ENCODE data around the gene PSMD1.

The PSMD1 gene

GRCh38 chr2:231184319-231184718 is 127.7 kb downstream of the PSMD1 start:
- no peak overlapping the region for H4K5ac ChIP-seq (ENCODE audit: low read length)
- no peaks in the 10 kb centered on the region for H3K27me3 ChIP-seq (ENCODE audit: insufficient read depth, low read length, poor library complexity)
- H3K36me3 ChIP-seq (ENCODE audit: control insufficient read depth, insufficient read depth, low read length): no peaks in the 10 kb centered on the region
- no peak overlapping the region for H2AK5ac ChIP-seq (ENCODE audit: low read length)
- H3K79me2 ChIP-seq (ENCODE audit: control insufficient read depth, insufficient read depth, low read length): no peaks in the 10 kb centered on the region
- no peaks in the 10 kb centered on the region for H3K79me1 ChIP-seq (ENCODE audit: low read length)
- H3K4ac ChIP-seq (ENCODE audit: low read depth, low read length): no peak overlapping the region
- H3K9ac ChIP-seq (ENCODE audit: low read length): no peak overlapping the region
- H3K56ac ChIP-seq (ENCODE audit: low read length): no peak overlapping the region
- H3K4me1 ChIP-seq (ENCODE audit: control insufficient read depth, low read depth, low read length): no peaks in the 10 kb centered on the region
- H3K23ac ChIP-seq (ENCODE audit: low read length): no peak overlapping the region
- no peak for DNase-seq
- H3K27ac ChIP-seq (ENCODE audit: low read depth, low read length): no peak overlapping the region
- H2BK120ac ChIP-seq (ENCODE audit: low read depth, low read length): no peak overlapping the region
- no peak overlapping the region for H4K8ac ChIP-seq (ENCODE audit: low read depth, low read length)
- H2BK5ac ChIP-seq (ENCODE audit: low read length): no peak overlapping the region
- no peak overlapping the region for H3K4me3 ChIP-seq (ENCODE audit: low read length)
- no peak overlapping the region for H2BK15ac ChIP-seq (replicated peaks; ENCODE audit: low read depth)
- WGBS (ENCODE audit: extremely low coverage, insufficient coverage, low lambda C conversion rate): no CpG with 5 or more reads among the region's 4 CpGs
- no peak overlapping the region for H3K18ac ChIP-seq (ENCODE audit: low read length)
- H3K4me2 ChIP-seq (ENCODE audit: low read length): no peak overlapping the region

- WGBS (ENCODE audit: extremely low coverage, insufficient coverage, low lambda C conversion rate): no CpG with 5 or more reads among the region's 11 CpGs
- Histone ChIP-seq H4K5ac (ENCODE audit: low read length) (no peak overlapping the region), H4K8ac (ENCODE audit: low read depth, low read length) (no peak overlapping the region), H3K79me2 (ENCODE audit: control insufficient read depth, insufficient read depth, low read length) (no peaks in the 10 kb centered on the region), H3K79me1 (ENCODE audit: low read length) (no peaks in the 10 kb centered on the region), H2BK120ac (ENCODE audit: low read depth, low read length) (no peak overlapping the region), H3K36me3 (ENCODE audit: control insufficient read depth, insufficient read depth, low read length) (no peaks in the 10 kb centered on the region), H3K4me3 (ENCODE audit: low read length) (no peak overlapping the region), H3K27me3 (ENCODE audit: insufficient read depth, low read length, poor library complexity) (no peaks in the 10 kb centered on the region), H3K56ac (ENCODE audit: low read length) (no peak overlapping the region), H3K23ac (ENCODE audit: low read length) (no peak overlapping the region), H2AK5ac (ENCODE audit: low read length) (no peak overlapping the region), H3K18ac (ENCODE audit: low read length) (no peak overlapping the region), H3K4me1 (ENCODE audit: control insufficient read depth, low read depth, low read length) (no peaks in the 10 kb centered on the region), H3K4me2 (ENCODE audit: low read length) (no peak overlapping the region), H3K4ac (ENCODE audit: low read depth, low read length) (no peak overlapping the region), H2BK5ac (ENCODE audit: low read length) (no peak overlapping the region), H3K9ac (ENCODE audit: low read length) (no peak overlapping the region), H3K27ac (ENCODE audit: low read depth, low read length) (no peak overlapping the region), H2BK15ac (replicated peaks; ENCODE audit: low read depth) (no peak overlapping the region)
- DNase-seq: no peak
Observed at GRCh38 chr2:231185050-231185725, 128.5 kb downstream of the PSMD1 start.

DNA sequence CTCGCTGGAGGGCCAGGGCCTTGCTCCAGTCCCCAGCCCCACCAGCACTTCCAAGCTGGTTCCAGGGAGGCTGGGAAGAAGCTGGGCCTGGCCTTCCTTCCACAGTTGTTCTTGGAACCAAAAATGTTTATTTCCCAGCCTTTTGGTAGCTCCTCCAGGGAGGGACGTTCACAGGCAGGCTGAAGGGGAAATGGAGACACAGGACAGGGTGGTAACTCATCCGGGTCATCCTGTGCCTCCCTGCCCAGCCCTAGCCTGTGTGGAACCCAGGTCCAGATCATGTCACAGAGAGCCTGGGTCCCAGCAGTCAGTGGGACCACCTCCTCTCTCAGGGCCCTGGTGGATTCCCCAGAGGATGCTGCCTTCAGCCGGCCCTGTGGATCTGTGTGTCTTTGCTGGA is 129.2 kb downstream of the PSMD1 start:
- no peak overlapping the region for H3K56ac ChIP-seq (ENCODE audit: low read length)
- no peak overlapping the region for H3K4me2 ChIP-seq (ENCODE audit: low read length)
- no peak overlapping the region for H3K9ac ChIP-seq (ENCODE audit: low read length)
- H3K4me3 ChIP-seq (ENCODE audit: low read length): no peak overlapping the region
- no CpG with 5 or more reads among the region's 4 CpGs for WGBS (ENCODE audit: extremely low coverage, insufficient coverage, low lambda C conversion rate)
- H2BK120ac ChIP-seq (ENCODE audit: low read depth, low read length): no peak overlapping the region
- H3K18ac ChIP-seq (ENCODE audit: low read length): no peak overlapping the region
- H3K36me3 ChIP-seq (ENCODE audit: control insufficient read depth, insufficient read depth, low read length): no peaks in the 10 kb centered on the region
- H4K8ac ChIP-seq (ENCODE audit: low read depth, low read length): no peak overlapping the region
- H3K4me1 ChIP-seq (ENCODE audit: control insufficient read depth, low read depth, low read length): peaks cover 2% of the 10 kb centered on the region
- no peak overlapping the region for H4K5ac ChIP-seq (ENCODE audit: low read length)
- no peak overlapping the region for H3K4ac ChIP-seq (ENCODE audit: low read depth, low read length)
- H3K79me1 ChIP-seq (ENCODE audit: low read length): no peaks in the 10 kb centered on the region
- H2BK15ac ChIP-seq (replicated peaks; ENCODE audit: low read depth): no peak overlapping the region
- H2AK5ac ChIP-seq (ENCODE audit: low read length): no peak overlapping the region
- no peak for DNase-seq
- H3K23ac ChIP-seq (ENCODE audit: low read length): no peak overlapping the region
- no peak overlapping the region for H2BK5ac ChIP-seq (ENCODE audit: low read length)
- H3K27ac ChIP-seq (ENCODE audit: low read depth, low read length): no peak overlapping the region
- no peaks in the 10 kb centered on the region for H3K79me2 ChIP-seq (ENCODE audit: control insufficient read depth, insufficient read depth, low read length)
- no peaks in the 10 kb centered on the region for H3K27me3 ChIP-seq (ENCODE audit: insufficient read depth, low read length, poor library complexity)

DNA sequence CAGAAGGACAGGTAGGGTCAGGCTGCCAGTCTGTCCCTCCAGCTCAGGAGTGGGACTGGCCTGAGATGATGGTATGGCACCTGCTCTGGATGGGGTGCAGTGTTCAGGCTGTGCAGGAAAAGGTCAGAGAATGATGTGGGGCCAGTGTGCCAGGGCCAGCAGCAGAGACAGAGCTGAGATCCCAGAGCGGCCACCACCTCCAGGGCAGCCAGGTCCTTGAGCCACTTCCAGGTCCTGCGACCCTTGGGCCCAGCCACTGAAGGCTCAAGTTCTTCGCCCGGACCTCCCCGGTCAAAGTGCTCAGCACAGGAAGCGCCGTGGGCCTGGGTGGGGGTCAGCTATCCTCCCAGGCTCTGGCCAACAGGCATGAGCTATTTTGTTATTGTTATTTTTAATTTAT is 129.7 kb downstream of the PSMD1 start:
- Histone ChIP-seq H3K56ac (ENCODE audit: low read length) (no peak overlapping the region), H2BK5ac (ENCODE audit: low read length) (no peak overlapping the region), H2BK15ac (replicated peaks; ENCODE audit: low read depth) (no peak overlapping the region), H3K79me1 (ENCODE audit: low read length) (no peaks in the 10 kb centered on the region), H2BK120ac (ENCODE audit: low read depth, low read length) (no peak overlapping the region), H3K4me1 (ENCODE audit: control insufficient read depth, low read depth, low read length) (peaks cover 2% of the 10 kb centered on the region), H3K79me2 (ENCODE audit: control insufficient read depth, insufficient read depth, low read length) (no peaks in the 10 kb centered on the region), H3K4me2 (ENCODE audit: low read length) (no peak overlapping the region), H3K9ac (ENCODE audit: low read length) (no peak overlapping the region), H3K4me3 (ENCODE audit: low read length) (no peak overlapping the region), H2AK5ac (ENCODE audit: low read length) (no peak overlapping the region), H4K8ac (ENCODE audit: low read depth, low read length) (no peak overlapping the region), H3K27ac (ENCODE audit: low read depth, low read length) (no peak overlapping the region), H4K5ac (ENCODE audit: low read length) (no peak overlapping the region), H3K36me3 (ENCODE audit: control insufficient read depth, insufficient read depth, low read length) (no peaks in the 10 kb centered on the region), H3K18ac (ENCODE audit: low read length) (no peak overlapping the region), H3K27me3 (ENCODE audit: insufficient read depth, low read length, poor library complexity) (no peaks in the 10 kb centered on the region), H3K4ac (ENCODE audit: low read depth, low read length) (no peak overlapping the region), H3K23ac (ENCODE audit: low read length) (no peak overlapping the region)
- no peak for DNase-seq
- no CpG with 5 or more reads among the region's 7 CpGs for WGBS (ENCODE audit: extremely low coverage, insufficient coverage, low lambda C conversion rate)

DNA sequence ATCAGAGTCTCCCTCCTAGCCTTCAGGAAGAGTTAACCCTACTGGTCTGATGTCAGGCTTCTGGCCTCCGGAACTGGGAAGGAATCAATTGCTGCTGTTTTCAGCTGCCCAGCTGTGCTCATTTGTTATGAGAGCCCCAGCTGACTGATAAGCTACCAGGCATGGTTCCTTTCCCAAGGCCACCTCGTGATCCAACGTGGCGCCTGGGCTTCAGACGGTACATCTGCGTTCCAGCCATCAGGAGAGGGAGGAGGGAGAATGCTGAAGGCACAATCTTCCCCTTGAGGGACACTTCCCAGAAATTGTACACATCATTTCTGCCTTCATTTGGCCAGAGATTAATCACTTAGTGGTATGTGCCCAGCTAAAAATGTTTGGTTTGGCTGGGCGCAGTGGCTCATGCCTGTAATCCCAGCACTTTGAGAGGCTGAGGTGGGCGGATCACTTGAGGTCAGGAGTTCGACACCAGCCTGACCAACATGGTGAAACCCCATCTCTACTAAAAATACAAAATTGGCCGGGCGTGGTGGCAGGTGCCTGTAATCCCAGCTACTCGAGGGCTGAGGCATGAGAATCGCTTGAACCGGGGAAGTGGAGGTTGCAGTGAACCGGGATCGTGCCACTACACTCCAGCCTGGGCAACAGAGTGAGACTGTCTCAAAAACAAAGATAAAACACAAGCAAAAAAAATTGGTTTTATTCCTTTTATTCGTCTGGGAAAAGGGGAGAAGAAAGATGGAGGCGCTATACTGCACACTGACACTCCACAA is 131.3 kb downstream of the PSMD1 start:
- WGBS (ENCODE audit: extremely low coverage, insufficient coverage, low lambda C conversion rate): no CpG with 5 or more reads among the region's 18 CpGs

More for the DNA sequence above, 131.3 kb downstream of the PSMD1 start:
- Histone ChIP-seq H2BK15ac (replicated peaks; ENCODE audit: low read depth) (no peak overlapping the region), H2BK5ac (ENCODE audit: low read length) (no peak overlapping the region), H4K8ac (ENCODE audit: low read depth, low read length) (no peak overlapping the region), H3K79me1 (ENCODE audit: low read length) (no peaks in the 10 kb centered on the region), H2AK5ac (ENCODE audit: low read length) (no peak overlapping the region), H3K4me1 (ENCODE audit: control insufficient read depth, low read depth, low read length) (peaks cover 9% of the 10 kb centered on the region), H3K4ac (ENCODE audit: low read depth, low read length) (no peak overlapping the region), H3K18ac (ENCODE audit: low read length) (no peak overlapping the region), H3K9ac (ENCODE audit: low read length) (no peak overlapping the region), H3K23ac (ENCODE audit: low read length) (no peak overlapping the region), H3K36me3 (ENCODE audit: control insufficient read depth, insufficient read depth, low read length) (no peaks in the 10 kb centered on the region), H2BK120ac (ENCODE audit: low read depth, low read length) (no peak overlapping the region), H3K4me2 (ENCODE audit: low read length) (no peak overlapping the region), H3K56ac (ENCODE audit: low read length) (no peak overlapping the region), H3K27ac (ENCODE audit: low read depth, low read length) (no peak overlapping the region), H3K79me2 (ENCODE audit: control insufficient read depth, insufficient read depth, low read length) (no peaks in the 10 kb centered on the region), H3K27me3 (ENCODE audit: insufficient read depth, low read length, poor library complexity) (no peaks in the 10 kb centered on the region), H4K5ac (ENCODE audit: low read length) (no peak overlapping the region), H3K4me3 (ENCODE audit: low read length) (no peak overlapping the region)
- no peak for DNase-seq
